Fibroblast of pulmonary artery (primary cell): ENCODE results near the gene INPP4A.

Experiments
- DNase-seq: peaks from one replicate; pipeline ENCODE4 v3.0.0-alpha.2; 2010; ENCODE audit warnings: low read depth
- H3K4me3 ChIP-seq: replicated peaks from 2 replicates; pipeline ENCODE4 v1.5.1; 2011; ENCODE audit warnings: low read depth, mild to moderate bottlenecking, control low read depth, low read length, moderate library complexity
- TF ChIP-seq, protein P1 (sequence below): IDR thresholded peaks from 2 replicates; pipeline ENCODE4 v1.5.1; 2011; ENCODE audit warnings: mild to moderate bottlenecking, control low read depth, low read length, inconsistent platforms; ENCODE audit errors: missing control alignments

INPP4A gene

GRCh38 chr2:98477036-98477435, 32.4 kb downstream of the INPP4A start:
- TF ChIP-seq, protein P1, sequence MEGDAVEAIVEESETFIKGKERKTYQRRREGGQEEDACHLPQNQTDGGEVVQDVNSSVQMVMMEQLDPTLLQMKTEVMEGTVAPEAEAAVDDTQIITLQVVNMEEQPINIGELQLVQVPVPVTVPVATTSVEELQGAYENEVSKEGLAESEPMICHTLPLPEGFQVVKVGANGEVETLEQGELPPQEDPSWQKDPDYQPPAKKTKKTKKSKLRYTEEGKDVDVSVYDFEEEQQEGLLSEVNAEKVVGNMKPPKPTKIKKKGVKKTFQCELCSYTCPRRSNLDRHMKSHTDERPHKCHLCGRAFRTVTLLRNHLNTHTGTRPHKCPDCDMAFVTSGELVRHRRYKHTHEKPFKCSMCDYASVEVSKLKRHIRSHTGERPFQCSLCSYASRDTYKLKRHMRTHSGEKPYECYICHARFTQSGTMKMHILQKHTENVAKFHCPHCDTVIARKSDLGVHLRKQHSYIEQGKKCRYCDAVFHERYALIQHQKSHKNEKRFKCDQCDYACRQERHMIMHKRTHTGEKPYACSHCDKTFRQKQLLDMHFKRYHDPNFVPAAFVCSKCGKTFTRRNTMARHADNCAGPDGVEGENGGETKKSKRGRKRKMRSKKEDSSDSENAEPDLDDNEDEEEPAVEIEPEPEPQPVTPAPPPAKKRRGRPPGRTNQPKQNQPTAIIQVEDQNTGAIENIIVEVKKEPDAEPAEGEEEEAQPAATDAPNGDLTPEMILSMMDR = no peak
- DNase-seq = no peak
- H3K4me3 ChIP-seq = no peak overlapping the region

DNA sequence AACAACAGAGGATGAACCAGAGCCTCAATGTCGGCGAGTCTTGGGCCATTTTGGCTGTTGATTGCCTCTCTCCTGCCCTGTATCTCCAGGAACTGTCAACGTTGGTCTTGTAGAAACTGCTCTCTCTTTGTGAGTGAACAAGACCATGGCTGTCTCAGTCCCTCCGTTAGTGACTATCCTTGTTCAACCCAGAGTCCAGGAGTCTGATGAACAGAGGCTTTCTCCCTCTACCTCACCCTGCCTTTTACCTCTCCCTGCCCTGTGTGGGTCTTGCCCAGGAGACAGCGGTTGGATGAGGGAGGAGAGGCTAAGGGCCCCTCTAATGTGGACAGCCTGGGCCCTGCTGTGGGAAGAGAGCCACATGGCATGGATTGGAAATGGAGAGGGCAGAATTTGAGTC, 32.8 kb downstream of the INPP4A start:
- no peak overlapping the region for H3K4me3 ChIP-seq
- TF ChIP-seq, protein P1 = no peak
- DNase-seq = no peak

DNA sequence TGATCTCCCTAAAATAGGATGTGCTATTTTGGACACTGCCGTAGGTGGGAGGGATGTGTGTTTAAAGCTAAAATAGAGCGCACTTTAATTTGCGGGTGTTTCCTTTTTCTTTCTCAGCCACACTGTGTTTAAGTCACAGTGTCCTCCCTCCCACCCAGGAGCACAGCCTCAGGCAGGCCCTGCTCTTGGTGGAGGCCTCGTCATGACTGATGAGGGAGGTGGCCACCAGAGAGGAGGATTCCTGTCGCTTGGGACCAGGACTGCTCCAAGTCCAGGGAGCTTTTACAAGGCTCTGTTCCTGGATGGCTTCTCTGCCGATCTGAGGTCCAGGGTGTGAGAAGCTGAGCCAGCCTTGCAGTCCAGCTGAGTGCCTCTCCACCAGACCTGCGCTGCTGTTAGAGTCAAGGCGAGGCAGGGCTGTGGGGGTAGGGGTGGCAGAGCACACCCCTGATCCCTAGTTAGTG, 33.5 kb downstream of the INPP4A start:
- no peak for DNase-seq
- TF ChIP-seq, protein P1 = no peak

DNA sequence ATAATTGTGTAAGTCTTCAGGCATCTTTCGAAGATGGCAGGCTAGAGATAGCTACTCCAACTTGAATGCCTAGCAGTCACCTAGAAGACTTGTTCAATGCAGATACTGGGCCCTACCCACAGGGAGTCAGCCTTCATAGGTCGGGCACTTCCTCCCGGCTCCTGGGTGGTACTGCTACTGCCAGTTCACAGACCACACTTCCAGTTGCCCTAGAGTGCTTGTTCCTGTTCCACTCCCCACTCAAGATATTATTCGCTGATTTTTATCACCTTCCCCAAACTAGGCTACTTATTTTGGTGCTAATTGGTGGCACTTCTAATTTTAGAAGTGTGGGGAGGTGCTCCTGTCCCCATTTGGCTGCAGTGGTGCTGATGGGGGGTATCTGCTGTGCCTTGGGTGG, 34.2 kb downstream of the INPP4A start:
- TF ChIP-seq, protein P1 = no peak
- no peak overlapping the region for H3K4me3 ChIP-seq
- DNase-seq = no peak

More for the DNA sequence above, 33.5 kb downstream of the INPP4A start:
- H3K4me3 ChIP-seq = no peak overlapping the region

- TF ChIP-seq, protein P1 = no peak
- no peak for DNase-seq
- H3K4me3 ChIP-seq = no peak overlapping the region
Measured at GRCh38 chr2:98479371-98479770, 34.7 kb downstream of the INPP4A start.

DNA sequence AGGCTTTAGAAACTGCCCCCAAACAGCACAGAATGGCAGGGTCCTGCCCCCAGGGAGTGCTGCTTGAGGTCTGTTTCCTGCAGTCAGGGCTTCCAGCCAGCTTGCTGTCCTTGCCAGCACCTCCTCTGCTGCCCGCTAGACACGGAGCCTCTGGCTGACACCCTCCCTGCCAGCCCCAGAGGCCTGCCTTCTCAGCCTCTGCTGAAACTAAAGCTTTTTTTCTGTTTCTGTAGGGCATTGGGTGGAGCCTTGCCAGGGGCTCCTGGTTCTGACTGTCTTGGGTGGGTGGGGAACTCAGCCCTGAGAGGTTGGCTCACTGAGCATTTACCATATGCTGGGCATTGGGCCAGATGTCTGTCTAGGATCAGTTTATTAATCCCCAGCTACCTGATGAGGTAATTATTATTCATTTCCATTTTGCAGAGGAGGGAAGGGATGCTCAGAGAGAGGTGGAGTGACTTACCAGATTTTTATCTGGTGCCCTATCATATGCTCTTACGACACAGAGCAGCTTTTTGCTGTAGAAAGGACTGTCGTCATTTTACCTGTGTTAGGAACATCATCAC, 35.4 kb downstream of the INPP4A start:
- TF ChIP-seq, protein P1 = no peak
- peak; percentile 70 for DNase-seq
- H3K4me3 ChIP-seq = no peak overlapping the region

DNA sequence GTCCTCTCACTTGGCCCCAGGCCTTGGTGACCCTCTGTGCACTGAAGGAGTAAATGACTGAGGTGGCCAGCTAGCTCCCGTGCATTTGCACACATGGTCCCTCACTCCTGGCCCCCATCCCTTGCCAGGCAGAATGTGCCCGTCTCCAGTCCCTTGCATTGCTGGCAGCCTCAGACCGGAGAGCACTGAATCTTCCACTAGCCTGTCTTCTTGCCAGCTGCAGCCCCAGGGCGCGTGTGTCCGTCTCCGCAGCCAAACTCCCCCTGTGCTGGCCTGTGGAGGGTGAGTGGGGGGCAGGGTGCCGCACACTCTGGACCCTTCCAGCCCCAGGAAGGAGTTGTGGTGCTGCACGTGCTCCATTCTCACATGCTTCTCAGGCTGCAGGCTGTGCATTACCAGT, 35.9 kb downstream of the INPP4A start:
- TF ChIP-seq, protein P1 = no peak
- DNase-seq = no peak
- no peak overlapping the region for H3K4me3 ChIP-seq
